Measurements from ENCODE around the gene TRAPPC8.
A peak's percentile ranks its signal among the peaks of the same experiment; 100 is the strongest.
"Not testable (repeated sequence)": the region's sequence is repeated elsewhere in the genome, so short reads cannot be mapped to it uniquely, and the experiment has no call there.

Gene TRAPPC8

GRCh38 chr18:31863103-31863502, 79.8 kb downstream of the TRAPPC8 start:
- DNase-seq (ENCODE audit: low read depth) = no peak

- DNase-seq (ENCODE audit: low read depth) = no peak
Measured at GRCh38 chr18:31860488-31860887, 82.4 kb downstream of the TRAPPC8 start.

DNA sequence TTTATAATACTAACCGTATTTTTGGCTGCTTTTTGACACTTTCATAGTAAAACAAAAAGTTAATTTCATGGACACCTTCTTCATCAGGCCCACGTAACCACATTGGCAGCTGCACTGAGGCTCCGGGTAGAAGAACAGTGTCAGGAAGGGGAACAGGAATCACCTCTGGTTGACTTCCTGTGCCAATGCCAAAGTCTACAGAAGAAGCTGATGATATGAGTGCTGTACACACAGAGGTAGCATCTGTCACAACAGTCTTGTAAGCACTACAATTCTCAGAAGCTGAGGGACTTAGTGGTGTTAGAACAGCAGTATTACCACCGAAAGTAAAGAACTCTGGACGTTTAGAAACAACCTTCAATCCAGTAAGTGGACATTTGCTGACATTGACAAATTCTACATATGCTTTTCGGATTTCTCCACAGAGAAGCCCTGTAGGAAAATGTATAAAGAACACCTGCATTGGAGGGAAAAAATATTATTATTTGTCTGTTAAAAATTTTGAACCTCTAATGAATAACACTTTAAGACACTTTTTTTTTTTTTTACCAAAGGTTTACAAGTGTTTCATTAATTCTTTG, 85.3 kb downstream of the TRAPPC8 start:
- no peak for DNase-seq (ENCODE audit: low read depth)

- no peak for DNase-seq (ENCODE audit: low read depth)
Measured at GRCh38 chr18:31850844-31851243, 92.1 kb downstream of the TRAPPC8 start.

DNA sequence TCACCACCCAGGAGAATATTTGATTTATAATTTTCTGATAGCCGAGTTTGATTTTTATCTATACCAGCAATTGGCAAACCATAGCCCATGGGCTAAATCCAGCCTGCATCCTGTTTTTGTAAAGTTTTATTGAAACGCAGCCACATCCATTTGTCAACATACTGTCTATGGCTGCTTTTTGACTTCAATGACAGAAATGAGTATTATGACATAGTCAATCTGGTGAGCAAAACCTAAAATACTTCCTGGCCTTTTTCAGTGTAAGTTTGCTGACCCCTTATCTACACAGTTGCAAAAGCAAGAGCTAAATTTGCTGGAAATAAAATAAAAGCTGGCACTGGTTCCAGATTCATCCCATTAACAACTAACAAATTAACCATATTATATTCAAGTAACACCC, 102.4 kb downstream of the TRAPPC8 start:
- DNase-seq (ENCODE audit: low read depth) = no peak

- no peak for DNase-seq (ENCODE audit: low read depth)
Measured at GRCh38 chr18:31837879-31838278, 105.0 kb downstream of the TRAPPC8 start.

DNA sequence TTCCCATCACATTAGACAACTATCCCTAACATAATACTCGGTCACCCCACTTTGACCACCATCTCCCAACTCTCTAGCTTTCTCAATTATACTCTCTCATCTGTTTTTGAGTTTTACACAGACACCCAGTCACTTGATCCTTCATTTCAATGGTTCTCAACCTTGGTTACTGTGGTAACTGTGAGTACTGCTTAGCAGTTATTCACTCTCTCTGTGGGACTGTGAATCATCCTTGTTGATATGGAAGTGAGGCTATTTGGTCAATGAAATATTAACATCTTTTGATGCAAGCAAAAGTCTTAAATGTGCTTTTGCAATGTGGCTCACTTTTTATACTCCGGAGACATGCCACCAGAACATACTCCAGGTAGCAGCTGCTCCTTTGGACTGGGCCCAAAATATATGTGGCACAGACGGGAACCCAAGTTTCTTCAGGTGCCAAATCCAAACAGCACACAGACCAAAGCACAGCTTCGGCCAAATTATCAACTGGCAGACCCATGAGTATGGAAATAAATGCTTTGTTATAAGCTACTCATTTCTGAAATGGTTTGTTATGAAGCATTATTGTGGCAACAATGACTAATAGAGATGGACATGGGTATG, 107.3 kb downstream of the TRAPPC8 start:
- no peak for DNase-seq (ENCODE audit: low read depth)

- no peak for DNase-seq (ENCODE audit: low read depth)
Measured at GRCh38 chr18:31831903-31832302, 111.0 kb downstream of the TRAPPC8 start.

DNA sequence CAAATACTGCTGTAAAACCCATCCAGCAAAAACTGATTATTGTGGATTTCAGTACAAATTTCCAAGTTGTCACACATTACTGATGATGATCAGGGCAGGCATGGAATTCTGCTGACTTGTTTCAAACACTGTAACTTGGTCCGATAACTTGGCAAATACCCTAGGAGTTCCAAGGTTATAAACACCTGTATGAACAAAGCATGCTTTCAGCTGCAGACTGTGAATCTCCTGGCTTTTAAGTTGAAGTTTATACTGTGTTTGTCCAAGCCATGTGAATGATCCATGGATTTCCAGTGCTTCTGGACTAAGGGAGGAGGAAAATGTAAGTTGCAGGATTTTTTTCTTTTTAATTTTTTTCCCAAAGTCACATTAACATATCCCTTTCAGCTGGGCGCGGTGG, 112.2 kb downstream of the TRAPPC8 start:
- no peak for DNase-seq (ENCODE audit: low read depth)

GRCh38 chr18:31828613-31829012, 114.3 kb downstream of the TRAPPC8 start:
- DNase-seq (ENCODE audit: low read depth) = no peak

GRCh38 chr18:31826673-31827325, 116.1 kb downstream of the TRAPPC8 start:
- not testable (repeated sequence) for DNase-seq (ENCODE audit: low read depth)

- no peak for DNase-seq (ENCODE audit: low read depth)
Measured at GRCh38 chr18:31825772-31826171, 117.2 kb downstream of the TRAPPC8 start.

- peak; percentile 86 for DNase-seq (ENCODE audit: low read depth)
Measured at GRCh38 chr18:31821545-31822171, 121.3 kb downstream of the TRAPPC8 start.

DNA sequence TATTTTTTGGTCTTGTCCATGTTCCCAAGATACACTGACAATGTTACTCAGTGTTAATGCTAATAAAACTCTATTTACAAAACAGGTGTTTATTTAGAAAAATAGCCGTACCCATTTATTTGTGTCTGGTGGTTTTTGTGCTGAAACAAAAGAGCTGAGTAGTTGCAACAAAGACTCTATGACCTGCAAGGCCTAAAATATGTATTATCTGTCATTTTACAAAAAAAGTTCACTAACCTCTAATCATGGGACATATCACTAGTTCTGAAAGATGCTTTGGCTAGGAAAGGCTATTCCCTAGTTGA, 123.1 kb downstream of the TRAPPC8 start:
- DNase-seq (ENCODE audit: low read depth) = no peak

GRCh38 chr18:31819106-31819924, 123.6 kb downstream of the TRAPPC8 start:
- no peak for DNase-seq (ENCODE audit: low read depth)

- DNase-seq (ENCODE audit: low read depth) = no peak
Measured at GRCh38 chr18:31814132-31814531, 128.8 kb downstream of the TRAPPC8 start.

- DNase-seq (ENCODE audit: low read depth) = not testable (repeated sequence)
Measured at GRCh38 chr18:31810336-31811130, 132.4 kb downstream of the TRAPPC8 start.

- not testable (repeated sequence) for DNase-seq (ENCODE audit: low read depth)
Measured at GRCh38 chr18:31809049-31809448, 133.9 kb downstream of the TRAPPC8 start.

GRCh38 chr18:31801078-31801477, 141.8 kb downstream of the TRAPPC8 start:
- DNase-seq (ENCODE audit: low read depth) = no peak

GRCh38 chr18:31799257-31799656, 143.7 kb downstream of the TRAPPC8 start:
- DNase-seq (ENCODE audit: low read depth) = not testable (repeated sequence)

GRCh38 chr18:31798399-31798798, 144.5 kb downstream of the TRAPPC8 start:
- no peak for DNase-seq (ENCODE audit: low read depth)

DNA sequence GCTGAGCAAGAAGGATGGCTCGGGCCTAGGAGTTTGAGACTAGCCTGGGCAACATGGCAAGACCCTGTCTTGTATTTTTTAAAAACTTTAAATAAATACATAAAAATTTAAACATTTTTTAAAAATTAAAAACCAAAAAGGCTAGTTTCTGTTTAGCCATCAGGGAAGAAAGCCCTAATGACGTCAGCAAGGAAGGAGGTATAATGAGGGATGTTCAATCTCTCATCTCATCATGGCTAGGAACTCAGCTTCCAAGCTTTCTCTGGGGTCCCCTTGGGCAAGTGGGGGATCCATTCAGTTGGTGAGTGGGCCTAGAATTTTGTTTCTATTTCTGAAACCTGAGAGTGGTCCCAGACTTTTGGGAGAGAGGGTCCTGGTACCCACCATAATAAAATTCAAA, 147.2 kb downstream of the TRAPPC8 start:
- DNase-seq (ENCODE audit: low read depth) = no peak
